NCI-H2171 treated with DMSO at 0.1 percent for 48 hours (cell line): ENCODE measurements around the gene PEX26.
"Not testable (repeated sequence)": the region's sequence is repeated elsewhere in the genome, so short reads cannot be mapped to it uniquely, and the experiment has no call there.

Experiments used
- DNase-seq: peaks from one replicate; lab custom pipeline; 2025; lab: John Stamatoyannopoulos, UW

The PEX26 gene

GRCh38 chr22:18119409-18120110, 41.8 kb downstream of the PEX26 start:
- DNase-seq: no peak

GRCh38 chr22:18120857-18121256, 43.1 kb downstream of the PEX26 start:
- no peak for DNase-seq

GRCh38 chr22:18121506-18121905, 43.7 kb downstream of the PEX26 start:
- DNase-seq: no peak

GRCh38 chr22:18121954-18122554, 44.3 kb downstream of the PEX26 start:
- DNase-seq: no peak

GRCh38 chr22:18123476-18124025, 45.8 kb downstream of the PEX26 start:
- not testable (repeated sequence) for DNase-seq

GRCh38 chr22:18126606-18127005, 48.8 kb downstream of the PEX26 start:
- no peak for DNase-seq

- DNase-seq: no peak
Measured at GRCh38 chr22:18130018-18130417, 52.2 kb downstream of the PEX26 start.

GRCh38 chr22:18130699-18131429, 53.1 kb downstream of the PEX26 start:
- no peak for DNase-seq

GRCh38 chr22:18133452-18133851, 55.7 kb downstream of the PEX26 start:
- no peak for DNase-seq

- no peak for DNase-seq
Measured at GRCh38 chr22:18136563-18137320, 59.0 kb downstream of the PEX26 start.

- DNase-seq: not testable (repeated sequence)
Measured at GRCh38 chr22:18141004-18141403, 63.2 kb downstream of the PEX26 start.

- DNase-seq: peak; percentile 20
Measured at GRCh38 chr22:18144105-18144504, 66.3 kb downstream of the PEX26 start.

GRCh38 chr22:18145676-18146388, 68.0 kb downstream of the PEX26 start:
- no peak for DNase-seq

GRCh38 chr22:18146389-18146753, 68.6 kb downstream of the PEX26 start:
- DNase-seq: no peak

GRCh38 chr22:18147791-18148190, 70.0 kb downstream of the PEX26 start:
- no peak for DNase-seq

- DNase-seq: no peak
Measured at GRCh38 chr22:18148293-18148965, 70.6 kb downstream of the PEX26 start.

- no peak for DNase-seq
Measured at GRCh38 chr22:18152519-18152918, 74.7 kb downstream of the PEX26 start.

GRCh38 chr22:18154821-18155390, 77.1 kb downstream of the PEX26 start:
- DNase-seq: no peak
